NOMO-1 treated with dmso at 0.1 percent for 144 hours (cell line): ENCODE measurements around the gene MR1.

Source experiments
- DNase-seq: peaks from one replicate; lab custom pipeline; 2025; ENCODE audit not compliant: unreplicated experiment; lab: John Stamatoyannopoulos, UW

Gene MR1

GRCh38 chr1:181033799-181034451 is at the start of gene MR1:
MR1 (plus strand) TSS chr1:181033983; CDS start chr1:181034008, 25 bp downstream.
- DNase-seq: peak; percentile 67

- no peak for DNase-seq
These were observed 45.5 kb upstream of the MR1 start for GRCh38 chr1:180988253-180988752.

- no peak for DNase-seq
These were observed 39.5 kb upstream of the MR1 start for GRCh38 chr1:180994262-180994661.

DNA sequence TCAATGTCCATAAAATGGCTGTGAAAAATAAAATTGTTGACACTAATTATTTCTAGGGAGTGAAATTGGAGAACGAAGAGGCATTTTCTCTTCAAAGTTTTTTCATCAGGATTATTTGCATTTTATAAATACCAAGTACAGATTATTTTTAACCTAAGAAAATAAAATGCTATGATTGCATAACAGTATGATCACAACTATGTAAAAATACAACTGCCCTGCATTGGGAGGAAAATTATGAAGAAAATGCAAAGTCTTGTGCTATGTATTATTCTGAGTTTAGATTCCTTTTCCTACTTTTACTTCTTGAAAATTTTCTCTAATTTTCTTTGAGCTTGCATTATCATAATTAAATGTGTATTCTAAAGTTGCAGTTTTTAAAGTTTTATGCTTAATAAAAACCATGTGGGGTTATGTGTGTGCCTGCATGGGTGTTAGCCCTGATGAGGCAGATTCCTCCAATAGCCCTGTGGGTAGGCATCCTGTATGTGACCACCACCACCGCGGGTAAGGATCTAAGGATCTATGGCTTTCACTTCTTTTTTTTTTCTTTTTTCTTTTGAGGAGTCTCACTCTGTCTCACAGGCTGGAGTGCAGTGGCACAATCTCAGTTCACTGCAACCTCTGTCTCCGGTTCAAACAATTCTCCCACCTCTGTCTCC is 35.8 kb upstream of the MR1 start:
- DNase-seq: no peak

GRCh38 chr1:181001091-181001780 is 32.5 kb upstream of the MR1 start:
- DNase-seq: no peak

- DNase-seq: no peak
These were observed 31.1 kb upstream of the MR1 start for GRCh38 chr1:181002582-181003172.

DNA sequence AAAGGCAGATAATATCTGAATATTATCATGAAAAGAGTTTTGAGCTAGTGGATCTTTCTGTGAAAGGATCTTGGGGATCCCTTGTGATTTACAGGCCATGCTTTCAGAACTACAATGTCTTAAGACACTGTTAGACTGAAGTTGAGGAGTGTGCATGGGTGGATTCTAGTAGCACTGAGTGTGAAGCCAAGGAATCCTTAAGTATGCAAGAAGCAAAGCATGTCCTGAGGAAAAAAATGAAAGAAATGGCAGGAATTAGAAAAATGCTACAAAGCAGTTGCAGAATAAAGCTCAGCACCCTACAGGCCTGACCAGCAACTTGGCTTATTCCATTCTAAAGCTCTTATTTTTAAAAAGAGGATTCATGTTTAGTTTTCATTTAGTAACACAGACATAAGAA is 23.0 kb upstream of the MR1 start:
- no peak for DNase-seq

- DNase-seq: no peak
These were observed 22.2 kb upstream of the MR1 start for GRCh38 chr1:181011301-181012202.

DNA sequence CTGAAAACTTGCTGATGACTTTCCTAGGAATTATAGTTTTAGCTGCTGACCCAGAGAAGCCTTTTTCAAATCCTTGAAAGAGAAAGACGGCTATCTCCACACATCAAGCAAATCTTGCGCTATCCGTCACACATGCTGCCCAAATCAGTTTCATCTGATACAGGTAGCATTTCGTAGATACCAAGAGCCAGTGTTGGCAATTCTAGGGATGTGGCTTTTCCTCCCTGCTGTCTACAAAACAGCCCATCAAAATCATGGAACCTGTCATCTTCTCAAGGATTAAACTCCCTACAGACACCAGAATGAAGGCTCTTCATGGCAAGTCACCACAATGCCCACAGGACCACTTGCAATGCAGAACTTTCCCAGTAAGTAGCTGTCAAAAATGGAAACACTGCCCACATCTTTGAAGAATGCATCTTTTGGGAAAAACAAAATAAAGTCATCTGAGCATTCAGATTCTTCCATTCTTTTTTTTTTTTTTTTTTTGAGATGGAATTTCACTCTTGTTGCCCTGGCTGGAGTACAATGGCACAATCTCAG is 21.5 kb upstream of the MR1 start:
- DNase-seq: no peak

- DNase-seq: peak; percentile 30
These were observed 20.6 kb upstream of the MR1 start for GRCh38 chr1:181013144-181013543.

DNA sequence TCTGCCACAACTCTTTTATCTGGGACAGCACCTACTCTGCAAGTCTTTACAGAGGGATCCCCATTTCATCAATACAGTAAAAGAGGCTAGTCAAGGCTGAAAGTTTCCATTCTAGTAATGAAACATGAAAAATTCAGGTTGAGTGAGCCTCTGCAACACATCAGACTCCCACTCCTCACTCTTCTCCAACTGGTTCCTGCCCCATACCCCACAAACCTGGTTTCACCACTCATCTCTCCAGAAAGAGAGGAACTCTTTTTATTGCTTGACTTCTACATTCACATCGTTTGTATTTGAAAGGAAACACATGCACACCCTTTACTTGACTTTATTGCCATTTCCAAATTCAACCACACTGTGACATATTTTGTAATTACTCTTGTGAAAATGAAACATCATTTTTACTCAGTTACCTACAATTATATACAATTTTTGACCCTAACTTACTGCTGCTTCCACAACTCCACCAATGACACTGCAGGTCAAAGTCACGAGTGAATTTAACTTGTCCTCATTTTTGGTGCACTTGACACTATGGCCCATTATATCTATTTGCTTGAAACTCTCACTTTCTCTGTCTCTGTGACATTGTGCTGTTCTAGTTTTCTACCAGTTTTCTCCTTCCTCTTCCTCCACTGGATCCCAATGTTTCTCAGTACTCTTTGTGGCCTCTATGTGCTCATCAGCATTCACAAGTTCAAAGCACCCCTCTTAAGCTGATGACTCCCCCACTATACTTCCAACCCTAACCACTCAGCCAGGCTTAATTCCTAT is 19.1 kb upstream of the MR1 start:
- no peak for DNase-seq

DNA sequence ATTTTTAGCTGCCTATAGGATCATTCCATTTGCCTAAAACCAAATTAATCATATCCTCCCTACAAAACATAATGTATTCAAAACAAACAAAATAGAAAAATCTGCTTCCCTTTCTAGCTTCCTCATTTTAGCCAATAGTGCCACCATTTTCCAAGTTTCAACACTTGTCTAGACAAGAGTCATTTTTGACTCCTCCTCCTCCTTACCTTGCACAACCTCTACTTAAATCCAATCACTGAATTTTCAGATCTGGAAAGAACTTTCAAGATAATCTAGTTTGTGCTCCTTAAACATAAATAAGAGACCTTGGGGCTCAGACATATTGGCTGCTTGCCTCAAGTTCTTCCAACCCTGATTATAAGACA is 18.6 kb upstream of the MR1 start:
- DNase-seq: peak; percentile 85

- DNase-seq: no peak
These were observed 17.2 kb upstream of the MR1 start for GRCh38 chr1:181016563-181016962.

GRCh38 chr1:181018901-181019681 is 14.7 kb upstream of the MR1 start:
- no peak for DNase-seq

DNA sequence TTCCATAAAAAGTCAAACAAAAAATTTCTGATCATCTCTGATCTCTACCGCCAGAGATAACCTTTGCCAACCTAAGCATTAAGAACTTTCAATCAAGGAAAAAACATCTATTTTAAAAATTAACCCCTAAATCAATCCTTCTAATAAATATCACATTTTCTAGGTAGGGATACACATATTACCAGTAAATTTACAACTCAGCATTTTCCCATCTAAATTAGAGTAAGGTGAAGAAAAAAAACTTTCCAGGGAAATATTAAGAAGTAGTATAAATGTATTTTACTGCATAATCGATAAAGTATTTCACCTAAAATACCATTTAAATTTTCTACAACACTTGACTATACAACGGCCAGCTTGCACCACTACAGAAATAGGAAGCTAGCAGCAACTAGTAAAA is 12.6 kb upstream of the MR1 start:
- no peak for DNase-seq

- DNase-seq: peak; percentile 30
These were observed 11.9 kb upstream of the MR1 start for GRCh38 chr1:181021811-181022434.

GRCh38 chr1:181023265-181024057 is 10.3 kb upstream of the MR1 start:
- DNase-seq: no peak

- DNase-seq: no peak
These were observed 5.6 kb upstream of the MR1 start for GRCh38 chr1:181028196-181028595.
